ENCODE measurements around the gene TSEN54.

TSEN54 gene

GRCh38 chr17:75570772-75571171 lies 54.4 kb downstream of the TSEN54 start:
- H3K79me2 ChIP-seq (ENCODE audit: insufficient read depth, low read length): no peaks in the 10 kb centered on the region
- H3K27ac ChIP-seq (ENCODE audit: low read depth, low read length): no peak overlapping the region
- no peak overlapping the region for H3K4me3 ChIP-seq (ENCODE audit: insufficient read depth, low read length, poor library complexity, severe bottlenecking)
- no peaks in the 10 kb centered on the region for H3K9me3 ChIP-seq (ENCODE audit: insufficient read depth, low read length)
- H4K20me1 ChIP-seq (ENCODE audit: low read depth, low read length): no peaks in the 10 kb centered on the region
- no peaks in the 10 kb centered on the region for H3K27me3 ChIP-seq (ENCODE audit: low read length)
- H2AFZ ChIP-seq (ENCODE audit: low read depth, low read length, severe bottlenecking): peak overlapping the region; percentile 84
- TF ChIP-seq, protein P1, sequence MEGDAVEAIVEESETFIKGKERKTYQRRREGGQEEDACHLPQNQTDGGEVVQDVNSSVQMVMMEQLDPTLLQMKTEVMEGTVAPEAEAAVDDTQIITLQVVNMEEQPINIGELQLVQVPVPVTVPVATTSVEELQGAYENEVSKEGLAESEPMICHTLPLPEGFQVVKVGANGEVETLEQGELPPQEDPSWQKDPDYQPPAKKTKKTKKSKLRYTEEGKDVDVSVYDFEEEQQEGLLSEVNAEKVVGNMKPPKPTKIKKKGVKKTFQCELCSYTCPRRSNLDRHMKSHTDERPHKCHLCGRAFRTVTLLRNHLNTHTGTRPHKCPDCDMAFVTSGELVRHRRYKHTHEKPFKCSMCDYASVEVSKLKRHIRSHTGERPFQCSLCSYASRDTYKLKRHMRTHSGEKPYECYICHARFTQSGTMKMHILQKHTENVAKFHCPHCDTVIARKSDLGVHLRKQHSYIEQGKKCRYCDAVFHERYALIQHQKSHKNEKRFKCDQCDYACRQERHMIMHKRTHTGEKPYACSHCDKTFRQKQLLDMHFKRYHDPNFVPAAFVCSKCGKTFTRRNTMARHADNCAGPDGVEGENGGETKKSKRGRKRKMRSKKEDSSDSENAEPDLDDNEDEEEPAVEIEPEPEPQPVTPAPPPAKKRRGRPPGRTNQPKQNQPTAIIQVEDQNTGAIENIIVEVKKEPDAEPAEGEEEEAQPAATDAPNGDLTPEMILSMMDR (IDR thresholded peaks at IDR 0.05; ENCODE audit: insufficient read depth, low read length, poor library complexity, severe bottlenecking): no peak
- no peak for TF ChIP-seq EZH2phosphoT487 (conservative IDR thresholded peaks at IDR 0.05; ENCODE audit: low read length)
- H3F3A ChIP-seq (ENCODE audit: insufficient read depth): no peaks in the 10 kb centered on the region
- peak overlapping the region; percentile 37; the same call in 1 of the 2 replicates for H3K9ac ChIP-seq (ENCODE audit: low read length)
- H3K36me3 ChIP-seq (ENCODE audit: low read length): no peaks in the 10 kb centered on the region
- H3K4me2 ChIP-seq (ENCODE audit: low read depth, low read length, poor library complexity, severe bottlenecking): peak overlapping the region; percentile 11
- no peaks in the 10 kb centered on the region for H3K9me2 ChIP-seq (replicated peaks; ENCODE audit: insufficient read depth, low read length)

- Histone ChIP-seq H3K9me3 (ENCODE audit: insufficient read depth, low read length) (no peaks in the 10 kb centered on the region), H3K79me2 (ENCODE audit: insufficient read depth, low read length) (no peaks in the 10 kb centered on the region), H3K9ac (ENCODE audit: low read length) (peak overlapping the region; percentile 37; the same call in 1 of the 2 replicates), H2AFZ (ENCODE audit: low read depth, low read length, severe bottlenecking) (peak overlapping the region; percentile 84), H3K27me3 (ENCODE audit: low read length) (no peaks in the 10 kb centered on the region), H3F3A (ENCODE audit: insufficient read depth) (no peaks in the 10 kb centered on the region), H3K4me2 (ENCODE audit: low read depth, low read length, poor library complexity, severe bottlenecking) (peak overlapping the region; percentile 42), H4K20me1 (ENCODE audit: low read depth, low read length) (no peaks in the 10 kb centered on the region), H3K27ac (ENCODE audit: low read depth, low read length) (no peak overlapping the region), H3K36me3 (ENCODE audit: low read length) (no peaks in the 10 kb centered on the region), H3K9me2 (replicated peaks; ENCODE audit: insufficient read depth, low read length) (no peaks in the 10 kb centered on the region), H3K4me3 (ENCODE audit: insufficient read depth, low read length, poor library complexity, severe bottlenecking) (no peak overlapping the region)
- no peak for TF ChIP-seq EZH2phosphoT487 (conservative IDR thresholded peaks at IDR 0.05; ENCODE audit: low read length)
- TF ChIP-seq, protein P1 (IDR thresholded peaks at IDR 0.05; ENCODE audit: insufficient read depth, low read length, poor library complexity, severe bottlenecking): no peak
Observed at GRCh38 chr17:75571197-75571884, 55.0 kb downstream of the TSEN54 start.

DNA sequence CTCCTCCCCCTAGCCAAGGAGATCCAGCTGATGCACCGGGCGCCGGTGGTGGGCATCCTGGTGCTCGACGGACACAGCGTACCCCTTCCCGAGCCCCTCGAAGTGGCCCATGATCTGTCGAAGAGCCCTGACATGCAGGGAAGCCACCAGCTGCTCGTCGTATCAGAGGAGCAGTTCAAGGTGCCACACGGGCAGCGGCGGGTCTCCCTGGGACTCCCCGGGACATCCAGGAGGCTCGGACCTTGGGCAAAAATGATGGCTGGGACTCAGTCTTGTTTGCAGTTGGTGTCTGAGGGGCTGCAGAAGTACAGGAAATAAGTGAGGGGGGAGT lies 55.5 kb downstream of the TSEN54 start:
- Histone ChIP-seq H3K79me2 (ENCODE audit: insufficient read depth, low read length) (no peaks in the 10 kb centered on the region), H3K27ac (ENCODE audit: low read depth, low read length) (no peak overlapping the region), H2AFZ (ENCODE audit: low read depth, low read length, severe bottlenecking) (no peak overlapping the region), H3K4me2 (ENCODE audit: low read depth, low read length, poor library complexity, severe bottlenecking) (no peak overlapping the region), H3K9me2 (replicated peaks; ENCODE audit: insufficient read depth, low read length) (no peaks in the 10 kb centered on the region), H3F3A (ENCODE audit: insufficient read depth) (no peaks in the 10 kb centered on the region), H3K27me3 (ENCODE audit: low read length) (no peaks in the 10 kb centered on the region), H3K36me3 (ENCODE audit: low read length) (no peaks in the 10 kb centered on the region), H4K20me1 (ENCODE audit: low read depth, low read length) (no peaks in the 10 kb centered on the region), H3K9ac (ENCODE audit: low read length) (no peak overlapping the region), H3K9me3 (ENCODE audit: insufficient read depth, low read length) (no peaks in the 10 kb centered on the region), H3K4me3 (ENCODE audit: insufficient read depth, low read length, poor library complexity, severe bottlenecking) (no peak overlapping the region)
- TF ChIP-seq, protein P1 (IDR thresholded peaks at IDR 0.05; ENCODE audit: insufficient read depth, low read length, poor library complexity, severe bottlenecking): no peak
- TF ChIP-seq EZH2phosphoT487 (conservative IDR thresholded peaks at IDR 0.05; ENCODE audit: low read length): no peak
